Activated CD4-positive, alpha-beta T cell treated with anti-CD3 and anti-CD28 coated beads for 24 hours (primary cell): ENCODE data around the gene DIO1.

ENCODE experiments used
- DNase-seq, 2 donors: peaks; one replicate each; pipeline ENCODE4 v3.0.0-alpha.2; 2020; ENCODE audit warnings: low read depth in 2 of 2

Gene DIO1

GRCh38 chr1:53942127-53942957, 48.4 kb downstream of the DIO1 start:
- DNase-seq, result no peak

- no peak for DNase-seq
Observed at GRCh38 chr1:53943090-53943489, 49.1 kb downstream of the DIO1 start.

DNA sequence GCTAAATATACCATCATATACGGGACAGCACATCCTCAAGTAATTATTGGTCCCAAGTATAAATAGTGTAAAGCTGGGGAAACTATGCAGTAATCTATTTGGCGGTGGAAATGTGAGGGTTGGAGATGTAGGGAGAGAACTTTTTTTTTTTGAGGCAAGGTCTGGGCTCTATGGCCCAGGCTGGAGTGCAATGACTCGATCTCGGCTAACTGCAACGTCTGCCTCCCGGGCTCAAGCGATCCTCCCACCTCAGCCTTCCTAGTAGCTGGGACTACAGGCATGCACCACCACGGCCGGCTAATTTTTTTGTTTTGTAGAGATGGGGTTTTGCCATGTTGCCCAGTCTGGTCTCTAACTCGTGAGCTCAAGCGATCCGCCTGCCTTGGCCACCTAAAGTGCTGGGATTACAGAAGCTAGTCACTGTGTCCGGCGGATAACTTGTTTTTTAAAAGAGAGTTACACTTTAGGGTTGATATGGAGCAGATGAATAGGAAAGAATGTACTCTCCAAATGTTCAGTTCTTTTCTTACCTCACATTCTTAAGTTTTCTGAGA, 49.6 kb downstream of the DIO1 start:
- DNase-seq, result no peak

- no peak for DNase-seq
Observed at GRCh38 chr1:53944469-53945182, 50.6 kb downstream of the DIO1 start.

GRCh38 chr1:53945183-53945432, 51.1 kb downstream of the DIO1 start:
- DNase-seq, result no peak

DNA sequence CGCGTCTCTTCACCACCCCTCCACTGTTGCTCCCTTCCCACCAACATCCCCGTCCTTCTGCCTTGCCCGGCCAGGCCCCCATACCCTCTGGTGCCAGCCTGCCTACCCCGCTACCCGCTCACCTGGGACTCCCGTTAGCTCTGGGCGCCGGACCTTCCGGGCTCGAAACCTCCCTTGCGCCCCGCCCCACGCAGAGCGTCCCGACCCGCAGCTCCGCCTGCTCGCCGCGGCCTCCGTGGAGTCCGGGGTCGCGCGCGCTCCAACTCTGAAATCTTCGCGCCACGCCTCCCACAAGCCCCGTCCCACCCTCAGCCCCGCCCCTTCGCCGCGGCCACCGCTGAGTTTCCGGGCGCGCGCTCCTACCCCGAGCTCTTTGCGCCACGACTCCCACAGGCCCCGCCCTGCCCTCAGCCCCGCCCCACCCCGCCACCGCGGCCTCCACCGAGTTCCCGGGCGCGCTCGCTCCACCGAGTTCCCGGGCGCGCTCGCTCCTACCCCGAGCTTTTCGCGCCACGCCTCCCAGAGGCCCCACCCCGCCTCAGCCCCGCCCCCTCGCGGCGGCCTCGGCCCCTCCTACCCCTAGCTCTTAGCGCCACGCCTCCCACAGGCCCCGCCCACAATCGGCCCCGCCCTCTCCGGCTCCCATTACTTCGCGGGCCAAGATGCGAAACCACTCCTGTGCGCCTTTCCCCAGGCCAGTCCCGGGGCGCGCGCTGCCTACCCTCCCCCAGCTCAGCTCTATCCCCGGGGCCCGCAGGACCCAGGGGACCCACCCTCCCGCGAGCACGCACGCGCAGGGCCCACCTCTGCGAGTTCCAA, 51.7 kb downstream of the DIO1 start, which contains the start of gene IFT25:
Gene IFT25, minus strand, starts transcription at position 267 of the 819 bp plus-strand sequence. CDS start 5,617 bp downstream, outside the sequence.
- peak; percentile 98 for DNase-seq

- DNase-seq, result peak in 1 of 2 donors; percentile 49
Observed at GRCh38 chr1:53946252-53947171, 52.5 kb downstream of the DIO1 start, which contains the start of gene LRRC42. Gene LRRC42 (plus strand): TSS chr1:53946350. CDS start chr1:53952000, 5,650 bp downstream.

- DNase-seq, result no peak
Observed at GRCh38 chr1:53947172-53947907, 53.4 kb downstream of the DIO1 start.

GRCh38 chr1:53948291-53948690, 54.3 kb downstream of the DIO1 start:
- DNase-seq, result no peak

DNA sequence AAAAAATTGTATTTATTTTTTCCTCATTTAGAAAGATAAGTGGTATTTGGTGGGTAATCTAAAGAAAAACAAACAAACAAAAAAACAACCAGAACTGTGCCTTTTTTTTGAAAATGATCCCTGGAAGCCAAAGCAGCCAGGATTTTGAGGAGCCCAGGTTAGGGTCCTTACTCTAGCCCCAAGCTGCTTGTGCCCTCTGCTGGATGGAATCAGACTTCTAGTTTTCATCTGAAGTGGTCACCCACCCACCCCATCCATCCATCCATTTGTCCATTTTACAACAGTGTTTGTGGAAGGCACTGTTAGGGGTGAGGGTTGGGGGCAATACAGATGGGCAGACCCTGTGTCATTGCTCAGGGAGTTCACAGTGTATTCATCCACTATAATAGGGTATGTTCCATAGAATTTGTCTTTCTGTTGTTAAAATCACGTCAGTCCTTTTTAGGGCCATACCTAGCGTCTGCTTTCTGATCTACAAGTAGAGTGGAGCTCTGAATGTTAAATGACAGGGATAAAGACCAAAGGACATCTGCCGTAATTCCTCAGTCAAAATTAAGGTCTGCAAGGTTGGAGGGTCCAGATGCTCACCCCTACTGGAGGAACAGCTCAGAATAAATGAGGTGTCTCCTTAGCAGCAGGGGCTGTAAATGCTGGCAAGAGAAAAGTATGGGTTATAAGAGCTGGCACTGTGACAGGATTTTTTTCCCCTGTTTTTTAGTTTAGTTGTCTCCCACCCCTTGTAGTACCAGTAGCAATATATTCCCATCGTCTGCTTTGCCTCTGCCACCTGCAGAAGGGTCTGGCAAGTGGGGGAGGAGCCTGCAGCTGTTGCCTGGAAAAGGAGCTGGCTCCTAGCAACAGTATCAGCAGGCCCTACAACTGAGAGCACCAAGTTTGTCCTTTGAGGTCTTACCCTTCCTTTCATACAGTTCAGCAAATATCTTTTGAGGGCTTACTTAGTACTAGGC, 55.3 kb downstream of the DIO1 start:
- peak in 1 of 2 donors; percentile 7 for DNase-seq

DNA sequence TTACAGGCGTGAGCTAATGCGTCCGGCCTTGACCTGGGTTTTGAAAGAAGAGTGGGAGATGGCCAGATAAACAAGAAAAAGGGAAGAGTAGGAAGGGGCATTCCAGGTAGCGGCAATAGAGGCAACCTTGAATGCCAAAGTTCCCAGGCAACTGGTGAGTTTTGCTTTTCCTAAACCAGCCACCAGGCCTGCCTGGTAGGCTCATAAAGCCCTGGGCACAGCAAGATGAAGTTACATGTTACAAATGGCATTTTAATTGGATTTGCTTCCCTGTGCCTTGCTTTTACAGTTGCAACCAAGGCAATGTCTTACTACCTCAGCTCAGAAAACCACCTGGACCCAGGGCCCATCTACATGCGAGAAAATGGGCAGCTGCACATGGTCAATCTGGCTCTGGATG, 57.7 kb downstream of the DIO1 start:
- DNase-seq, result no peak

- DNase-seq, result no peak
Observed at GRCh38 chr1:53954128-53954527, 60.1 kb downstream of the DIO1 start.

DNA sequence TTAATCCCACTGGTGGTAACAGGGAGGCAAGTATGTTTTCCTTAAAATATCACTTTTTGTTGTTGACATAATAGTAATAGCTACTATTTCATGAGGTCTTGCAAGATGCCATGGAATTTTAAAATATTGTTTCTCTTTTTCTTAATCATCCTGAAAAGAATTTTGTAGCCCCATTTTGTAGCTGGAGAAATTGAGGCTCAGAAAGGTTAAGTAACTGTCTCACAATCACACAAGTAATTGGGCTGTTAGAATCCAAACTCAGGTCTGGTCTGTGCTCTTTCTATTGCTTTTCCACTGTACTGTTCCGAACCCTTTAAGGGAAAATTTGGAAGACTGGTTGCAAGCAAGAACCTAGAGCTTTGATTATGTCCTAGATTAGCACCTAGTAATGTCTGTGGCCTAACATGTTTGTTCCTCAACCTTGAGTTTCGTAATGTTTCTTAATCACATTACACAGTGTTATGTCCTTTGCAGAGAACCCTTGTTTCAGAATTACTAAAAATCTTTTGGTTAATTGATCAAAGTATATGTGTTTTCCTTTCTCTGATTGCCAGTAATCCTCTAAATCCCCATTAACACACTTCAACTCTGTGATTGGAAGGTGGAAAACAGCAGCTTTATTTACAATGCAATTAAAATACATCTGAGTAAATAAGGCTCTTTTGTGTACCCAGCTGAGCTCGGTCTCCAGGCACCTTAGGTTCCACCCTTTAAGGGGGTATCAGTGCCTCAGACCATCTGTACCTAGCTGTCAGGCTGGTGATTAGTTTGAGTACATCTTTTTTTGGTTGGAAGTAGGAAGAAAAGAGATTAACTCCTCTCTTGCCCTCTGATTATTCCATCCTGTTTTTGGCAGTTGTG, 62.6 kb downstream of the DIO1 start:
- no peak for DNase-seq

GRCh38 chr1:53957194-53957818, 63.3 kb downstream of the DIO1 start:
- DNase-seq, result no peak

DNA sequence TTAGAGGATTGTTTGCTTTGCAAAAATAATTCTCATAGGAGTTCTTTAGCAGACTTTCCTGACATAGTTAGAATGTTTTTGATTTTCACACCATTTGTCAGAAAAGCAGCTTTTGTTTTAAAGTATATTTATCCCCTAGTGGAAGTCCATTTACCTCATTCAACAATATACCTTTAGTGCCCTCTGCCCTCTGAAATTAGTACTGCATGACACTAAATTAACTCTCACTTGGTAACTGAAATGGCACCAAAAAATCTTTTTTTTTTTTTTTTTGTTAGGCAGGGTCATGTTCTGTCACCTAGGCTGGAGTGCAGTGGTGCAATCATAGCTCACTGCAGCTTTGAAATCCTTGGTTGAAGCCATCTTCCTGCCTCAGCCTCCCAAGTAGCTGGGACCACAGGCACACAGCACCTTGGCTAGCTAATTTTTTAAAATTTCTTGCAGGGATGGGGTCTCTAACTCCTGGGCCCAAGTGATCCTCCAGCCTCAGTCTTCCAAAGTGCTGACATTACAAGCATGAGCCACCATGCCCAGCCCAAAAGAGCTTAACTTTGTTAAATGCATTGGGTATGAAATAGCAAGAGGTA, 65.8 kb downstream of the DIO1 start:
- peak in 1 of 2 donors; percentile 9 for DNase-seq
